ENCODE data around the gene PCSK7. TPM values are rescaled to one million over a fixed set of nuclear protein-coding genes. Genes with fewer than 3 reads are reported as not detected.

Gene PCSK7
- total and polyA plus RNA-seq, 2 of the 4 experiments (the other 2 are of a cell fraction): 35.8 to 54.3 TPM

DNA sequence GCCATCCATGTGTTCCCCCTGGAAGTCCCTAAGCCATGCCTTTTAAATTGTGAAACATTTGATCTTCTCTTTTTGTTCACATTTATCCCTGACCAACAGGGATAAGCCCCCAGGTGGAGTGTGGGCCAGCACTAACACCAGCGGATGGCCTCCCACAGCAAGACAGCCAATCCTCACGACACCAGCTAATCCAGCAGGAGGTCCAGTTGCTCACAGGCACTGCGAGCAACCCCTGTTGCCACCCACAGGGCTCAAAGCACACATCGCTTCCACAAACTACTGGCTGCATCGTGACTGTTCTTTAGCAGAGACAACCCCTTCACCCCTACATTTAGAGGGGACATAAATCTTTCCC lies 2.0 kb downstream of the PCSK7 start:
- Histone ChIP-seq H3K23ac (ENCODE audit: low read depth, low read length) (no peak overlapping the region), H3K79me1 (ENCODE audit: low read depth in 1 of 2, low read length in 2 of 2) (peaks cover 27 to 52% of the 10 kb centered on the region in 2 experiments), H4K91ac (ENCODE audit: insufficient read depth, low read depth, low read length) (no peak overlapping the region), H3K4me1 (ENCODE audit: control insufficient read depth, insufficient read depth, low read length) (peaks cover 7% of the 10 kb centered on the region), H3K36me3 (ENCODE audit: control insufficient read depth, insufficient read depth, low read length) (peaks cover 32% of the 10 kb centered on the region), H3K18ac (ENCODE audit: low read depth, low read length) (no peak overlapping the region), H3K14ac (replicated peaks; ENCODE audit: low read depth, low read length) (no peak overlapping the region), H2AFZ (replicated peaks; ENCODE audit: low read length, poor library complexity) (no peak overlapping the region), H2AK9ac (replicated peaks; ENCODE audit: low read depth, low read length, poor library complexity) (no peak overlapping the region), H3K56ac (ENCODE audit: extremely low read depth, insufficient read depth, low read length) (no peak overlapping the region), H3K9ac (ENCODE audit: low read depth, low read length) (no peak overlapping the region), H2BK20ac (ENCODE audit: low read depth, low read length) (no peak overlapping the region), H3K9me1 (ENCODE audit: insufficient read depth, low read length) (no peaks in the 10 kb centered on the region), H2BK120ac (ENCODE audit: low read depth, low read length) (no peak overlapping the region), H4K5ac (ENCODE audit: low read depth, low read length) (no peak overlapping the region), H3K4me2 (ENCODE audit: low read depth, low read length) (no peak overlapping the region), H3K4ac (ENCODE audit: low read depth, low read length) (no peak overlapping the region), H3K9me3 (ENCODE audit: control insufficient read depth, insufficient read depth, low read length) (no peaks in the 10 kb centered on the region), H4K20me1 (ENCODE audit: insufficient read depth, low read length) (no peaks in the 10 kb centered on the region; the same call in 1 of the 2 replicates), H2AK5ac (ENCODE audit: low read depth, low read length) (no peak overlapping the region), H2BK5ac (ENCODE audit: low read depth, low read length, poor library complexity, severe bottlenecking) (no peak overlapping the region), H3K27ac (ENCODE audit: insufficient read depth, low read length) (no peak overlapping the region), H4K8ac (ENCODE audit: low read depth in 2 of 2, low read length in 2 of 2) (no peak overlapping the region), H3K4me3 (ENCODE audit: insufficient read depth, low read depth, low read length) (no peak overlapping the region), H3K27me3 (ENCODE audit: control insufficient read depth, insufficient read depth, low read length) (no peaks in the 10 kb centered on the region), H2BK15ac (ENCODE audit: low read depth, low read length) (no peak overlapping the region)
- TF ChIP-seq MAZ (IDR thresholded peaks at IDR 0.05; ENCODE audit: borderline replicate concordance, low read depth, low read length) (no peak), CHD1 (IDR thresholded peaks at IDR 0.05; ENCODE audit: low read depth, low read length) (no peak), MAFK (IDR thresholded peaks at IDR 0.05; ENCODE audit: low read depth, low read length) (no peak), POLR2A (IDR thresholded peaks at IDR 0.05; ENCODE audit: low read depth, low read length) (no peak), FOS (IDR thresholded peaks at IDR 0.05; ENCODE audit: low read depth, low read length) (no peak)
- 83% methylated on average over 1 of the region's 5 CpGs; no CpG with 5 or more reads in 1 of the 2 experiments for WGBS, 2 experiments (ENCODE audit: extremely low coverage in 2 of 2, insufficient read length in 1 of 2)
- ChIA-PET POLR2A (ENCODE audit: unreplicated experiment) (interaction anchor here (0.6 kb wide), 1 partner anchor 55 kb away, joined by 9 read pairs; no protein-coding TSS in a partner anchor), CTCF (interaction anchor here (0.6 to 1.3 kb wide), 2 partner anchors 8 to 33 kb away, joined by 3 to 4 read pairs; no protein-coding TSS in a partner anchor)
- dilution Hi-C loops (cut with HindIII; ENCODE audit: low sequenced_read_pairs, unreplicated experiment) (no loop called here), intact Hi-C loops (cut with micrococcal nuclease) (loop anchor here (10.0 kb wide), 2 partner anchors 375 to 395 kb away; no protein-coding TSS in a partner anchor), in situ Hi-C loops (cut with MboI; ENCODE audit: low sequenced_read_pairs) (loop anchor here (5.0 to 10.0 kb wide), 2 partner anchors 355 to 443 kb away; partner anchors contain the start of gene ZPR1)
- ATAC-seq (ENCODE audit: low read depth) (no peak), DNase-seq (no peak)
- BruUV-seq (replicated peaks): no TSS peak
